Breast epithelium (tissue), 3 donors: ENCODE results near the gene GNGT1.

Experiments used
- POLR2A ChIP-seq: fragments of 450-650 bp; IDR thresholded peaks from one replicate; pipeline ENCODE4 v1.6.1; 2016; ENCODE audit warnings: antibody characterized with exemption, mild to moderate bottlenecking, moderate library complexity
- POLR2AphosphoS5 ChIP-seq, 3 donors: sonication (generic); formaldehyde crosslinking; IDR thresholded peaks; one replicate each; pipeline ENCODE4 v1.6.1; 2017; ENCODE audit warnings: antibody characterized with exemption in 3 of 3
- TF ChIP-seq, protein P1 (sequence below), 3 donors: fragments of 450-650 bp; IDR thresholded peaks; one replicate each; pipeline ENCODE4 v1.5.1; 2016 to 2017; ENCODE audit warnings: antibody characterized with exemption in 3 of 3, mild to moderate bottlenecking in 3 of 3, moderate library complexity in 3 of 3

DNA sequence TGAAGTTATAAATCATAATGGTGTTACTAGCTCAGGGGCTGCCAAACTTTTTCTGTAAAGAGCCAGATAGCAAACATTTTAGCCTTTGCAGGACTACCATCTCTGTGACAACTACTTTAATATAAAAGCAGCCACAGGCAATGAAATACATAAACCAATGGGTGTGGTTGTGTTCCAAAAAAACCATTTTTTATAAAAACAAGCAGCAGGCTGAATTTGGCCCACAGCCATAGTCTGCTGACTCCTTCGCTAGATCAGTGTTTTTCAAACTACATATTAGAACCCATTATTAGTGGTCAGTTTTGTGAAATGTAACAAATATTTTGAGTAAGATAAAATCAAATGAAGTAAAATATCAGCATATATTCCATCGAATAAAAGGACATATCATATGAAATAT, 28.7 kb downstream of the GNGT1 start:
- TF ChIP-seq, protein P1, sequence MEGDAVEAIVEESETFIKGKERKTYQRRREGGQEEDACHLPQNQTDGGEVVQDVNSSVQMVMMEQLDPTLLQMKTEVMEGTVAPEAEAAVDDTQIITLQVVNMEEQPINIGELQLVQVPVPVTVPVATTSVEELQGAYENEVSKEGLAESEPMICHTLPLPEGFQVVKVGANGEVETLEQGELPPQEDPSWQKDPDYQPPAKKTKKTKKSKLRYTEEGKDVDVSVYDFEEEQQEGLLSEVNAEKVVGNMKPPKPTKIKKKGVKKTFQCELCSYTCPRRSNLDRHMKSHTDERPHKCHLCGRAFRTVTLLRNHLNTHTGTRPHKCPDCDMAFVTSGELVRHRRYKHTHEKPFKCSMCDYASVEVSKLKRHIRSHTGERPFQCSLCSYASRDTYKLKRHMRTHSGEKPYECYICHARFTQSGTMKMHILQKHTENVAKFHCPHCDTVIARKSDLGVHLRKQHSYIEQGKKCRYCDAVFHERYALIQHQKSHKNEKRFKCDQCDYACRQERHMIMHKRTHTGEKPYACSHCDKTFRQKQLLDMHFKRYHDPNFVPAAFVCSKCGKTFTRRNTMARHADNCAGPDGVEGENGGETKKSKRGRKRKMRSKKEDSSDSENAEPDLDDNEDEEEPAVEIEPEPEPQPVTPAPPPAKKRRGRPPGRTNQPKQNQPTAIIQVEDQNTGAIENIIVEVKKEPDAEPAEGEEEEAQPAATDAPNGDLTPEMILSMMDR (IDR thresholded peaks at IDR 0.05), result no peak
- TF ChIP-seq POLR2AphosphoS5 (IDR thresholded peaks at IDR 0.05), result no peak
- no peak for TF ChIP-seq POLR2A
